UCSD-AML1 (cell line): ENCODE results near the gene PHOX2A.

ENCODE experiments used
- DNase-seq: peaks from one replicate; lab custom pipeline; 2025; ENCODE audit not compliant: unreplicated experiment; lab: John Stamatoyannopoulos, UW

The PHOX2A gene

DNA sequence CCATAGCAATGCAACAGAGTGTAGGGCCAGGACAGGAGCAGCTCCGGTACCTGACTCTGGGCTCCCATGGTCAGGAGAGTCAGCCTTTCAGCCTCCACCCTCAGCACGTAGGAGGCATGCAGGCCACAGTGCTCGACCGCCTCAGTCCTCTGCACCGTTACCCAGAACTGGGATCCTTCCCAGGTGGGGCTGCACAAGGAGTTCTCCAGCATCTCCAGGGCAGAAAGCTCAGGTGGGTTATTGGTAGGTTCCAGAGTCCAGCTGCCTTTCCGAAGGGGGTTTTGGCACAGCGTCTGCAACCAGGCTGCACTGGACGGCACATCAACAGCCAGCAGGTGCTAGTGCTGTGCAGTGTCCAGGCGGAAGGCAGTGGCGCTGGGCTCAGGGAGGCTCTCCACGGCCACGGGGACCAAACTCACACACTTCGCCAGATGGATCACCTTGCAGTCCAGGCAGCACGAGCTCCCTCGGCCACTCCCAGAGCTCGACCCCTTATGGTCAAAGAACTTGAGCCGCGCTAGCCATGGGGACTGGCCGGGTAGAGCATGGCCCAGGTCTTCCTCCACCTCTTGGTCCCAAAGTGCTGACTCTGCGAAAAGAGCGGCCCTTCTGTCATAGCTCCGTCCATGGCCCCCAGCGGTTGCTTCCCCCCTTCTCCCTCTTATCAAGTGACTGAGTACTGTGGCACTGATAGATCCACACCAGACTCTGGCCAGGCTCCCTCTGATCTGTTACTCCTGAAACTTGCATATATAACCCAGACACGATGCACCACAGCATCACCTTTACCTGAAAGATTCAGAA lies 6.9 kb upstream of the PHOX2A start:
- no peak for DNase-seq

DNA sequence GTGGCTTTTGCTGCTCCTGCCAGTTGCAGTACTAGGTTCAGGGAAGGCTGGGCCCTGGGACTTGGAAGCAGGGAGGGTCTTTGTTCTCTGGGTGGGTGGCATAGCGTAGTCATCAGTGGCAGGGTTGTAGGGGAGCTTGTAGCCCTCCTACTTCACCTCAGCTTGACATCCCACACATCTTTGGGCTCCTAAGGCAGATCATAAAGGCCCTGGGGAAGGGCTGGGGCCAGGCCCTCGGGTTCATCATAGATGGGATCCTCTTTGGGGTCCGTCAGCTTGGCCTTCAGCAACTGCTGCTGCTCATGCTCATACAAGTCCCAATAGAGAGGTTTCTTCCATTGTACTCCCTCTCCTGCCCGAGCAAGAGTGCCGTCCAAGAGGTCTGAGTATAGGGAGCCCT lies 6.0 kb upstream of the PHOX2A start:
- no peak for DNase-seq

GRCh38 chr11:72247584-72247983 lies 3.6 kb upstream of the PHOX2A start:
- no peak for DNase-seq

DNA sequence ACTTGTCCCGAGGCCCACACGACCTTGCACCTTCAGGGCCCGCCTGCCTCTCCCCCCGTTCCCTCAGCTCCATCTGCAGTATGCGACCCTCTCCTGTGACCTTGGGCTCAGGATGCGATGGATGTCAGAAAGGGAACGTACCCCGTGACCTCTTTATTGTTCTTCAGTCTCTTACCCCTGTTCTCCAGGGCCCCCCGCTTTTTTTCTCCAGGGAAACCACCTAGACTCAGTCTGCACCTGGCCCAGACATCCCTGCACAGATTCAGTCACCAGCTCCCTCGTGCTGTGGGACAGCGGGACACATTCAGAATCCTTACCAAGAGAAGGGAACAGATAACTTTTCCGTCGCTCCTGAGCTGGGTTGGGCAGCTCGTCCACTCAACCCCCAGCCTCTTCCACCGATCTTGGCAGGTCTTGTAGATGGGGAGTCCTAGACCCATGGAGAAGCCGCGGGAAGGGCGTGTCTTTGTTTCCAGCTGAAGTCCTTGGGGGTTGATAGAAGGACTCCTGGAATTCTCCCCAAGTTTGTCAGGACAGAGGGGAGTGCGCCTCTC lies 1.4 kb upstream of the PHOX2A start:
- DNase-seq, result no peak

GRCh38 chr11:72244361-72245262 lies 636 bp upstream of the PHOX2A start:
- DNase-seq, result no peak

GRCh38 chr11:72243173-72244059 lies 560 bp downstream of the PHOX2A start:
- no peak for DNase-seq

GRCh38 chr11:72242141-72242540 lies 1.8 kb downstream of the PHOX2A start:
- no peak for DNase-seq

DNA sequence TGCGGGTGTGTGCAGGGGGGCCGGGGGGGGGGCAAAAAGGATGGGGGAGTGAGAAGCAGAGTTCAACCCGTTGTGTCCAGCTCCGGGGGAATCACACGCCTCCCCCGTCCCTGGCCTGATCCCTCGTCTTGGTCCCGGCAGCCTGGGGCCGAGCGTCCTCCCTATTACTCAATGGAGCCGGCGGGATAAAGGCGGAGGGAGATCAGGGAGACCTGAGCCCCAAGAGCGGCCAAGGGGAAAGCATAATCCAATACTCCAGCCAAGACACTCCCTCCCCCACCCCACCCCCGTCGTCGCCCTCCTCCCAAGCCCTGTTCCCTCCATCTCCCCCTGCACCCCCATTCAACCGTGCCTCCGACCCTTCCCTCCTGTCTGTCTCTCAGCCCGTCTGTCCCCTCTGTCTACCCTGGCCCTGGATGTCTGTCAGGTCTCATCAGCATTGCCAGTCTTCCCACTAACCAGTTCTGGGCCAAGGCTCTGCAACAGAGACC lies 2.6 kb downstream of the PHOX2A start:
- no peak for DNase-seq

DNA sequence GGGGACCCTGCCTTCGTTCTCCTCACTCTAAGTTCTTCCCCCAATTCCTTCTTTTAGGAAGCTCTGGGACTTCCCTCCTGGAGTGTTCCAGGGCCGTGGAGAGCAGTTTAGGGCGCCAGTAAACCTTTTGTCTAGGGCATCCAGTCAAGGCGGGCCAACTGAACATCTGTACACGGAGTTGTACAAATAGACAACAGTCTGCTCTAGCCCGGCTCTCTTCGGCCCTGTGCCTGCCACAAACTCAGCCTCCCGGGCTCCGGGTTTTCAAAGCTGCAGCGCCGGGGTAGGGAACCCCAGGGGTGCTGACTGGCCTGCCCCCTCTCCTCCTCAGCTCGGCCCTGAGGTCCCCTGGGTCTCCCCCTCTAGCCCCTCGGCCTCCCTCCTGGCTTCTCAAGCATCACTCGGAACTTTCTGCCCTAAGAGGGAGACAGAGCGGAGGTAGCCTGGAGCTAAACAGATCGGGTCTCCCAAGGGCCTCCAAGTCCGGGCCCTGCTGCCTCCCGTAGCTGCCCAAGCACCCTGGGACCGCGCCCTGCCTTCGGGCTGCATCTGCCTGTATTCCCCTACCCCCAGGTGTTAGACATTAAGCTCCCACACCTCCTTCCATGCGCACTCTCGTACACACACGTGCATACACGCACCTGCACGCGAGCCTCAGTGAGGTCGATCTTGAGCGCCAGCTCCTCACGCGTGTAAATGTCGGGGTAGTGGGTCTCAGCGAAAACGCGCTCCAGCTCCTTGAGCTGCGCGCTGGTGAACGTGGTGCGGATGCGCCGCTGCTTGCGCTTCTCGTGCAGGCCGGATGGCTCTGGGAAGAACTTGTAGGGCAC lies 3.3 kb downstream of the PHOX2A start:
- no peak for DNase-seq

DNA sequence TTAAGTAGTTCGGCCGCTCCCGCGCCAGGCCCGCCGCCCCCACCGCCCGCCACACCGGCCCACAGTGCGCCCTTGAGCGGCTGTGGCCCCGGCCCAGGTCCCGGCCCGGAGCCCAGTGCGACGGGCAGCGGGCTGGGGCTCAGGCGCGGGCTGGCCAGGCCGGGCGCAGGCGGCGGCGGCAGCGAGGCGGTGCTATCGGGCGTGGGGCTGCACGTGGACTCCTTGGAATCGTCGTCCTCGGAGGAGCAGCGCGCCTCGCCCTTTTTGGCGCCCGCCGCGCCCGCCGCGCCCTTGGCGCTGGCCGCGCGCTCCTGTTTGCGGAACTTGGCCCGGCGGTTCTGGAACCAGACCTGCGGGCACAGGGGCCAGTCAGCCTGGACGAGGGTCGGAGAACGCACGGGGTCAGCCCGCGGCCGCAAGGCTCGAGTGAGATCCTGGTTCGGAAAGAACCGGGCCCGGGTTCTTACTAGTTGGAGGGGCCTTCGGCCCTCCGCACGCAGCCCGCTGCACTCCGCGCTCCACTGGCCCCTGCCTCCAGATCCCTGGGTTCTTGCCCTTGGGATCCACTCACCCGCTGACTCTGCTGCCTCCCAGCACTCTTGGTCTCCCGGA lies 4.0 kb downstream of the PHOX2A start:
- no peak for DNase-seq

DNA sequence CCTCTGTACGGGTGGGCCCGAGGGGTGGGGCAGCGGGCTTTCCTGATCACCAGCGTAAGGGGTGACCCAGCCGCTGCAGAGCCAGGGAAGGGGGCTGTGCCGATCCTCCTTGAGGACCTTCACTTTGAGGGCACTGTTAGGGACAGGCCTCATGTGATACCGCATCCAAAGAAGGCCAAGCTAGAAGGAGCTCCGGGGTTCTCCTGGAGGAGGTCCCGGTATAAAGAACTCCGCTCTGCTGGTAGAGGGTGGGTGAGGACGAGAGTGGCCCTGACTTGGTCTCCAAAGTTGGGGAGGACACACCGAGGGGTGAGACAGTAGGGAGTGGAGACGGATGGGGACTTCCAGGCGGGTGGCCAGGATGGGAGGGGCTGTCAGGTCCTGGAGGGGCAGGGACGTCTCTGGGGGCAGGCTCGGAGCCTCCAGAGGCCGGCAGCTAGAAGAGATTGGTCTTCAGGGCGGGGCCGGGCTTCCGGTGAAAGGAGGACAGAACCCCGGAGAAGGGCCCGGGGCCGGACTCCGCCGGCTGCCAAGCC lies 4.6 kb downstream of the PHOX2A start:
- DNase-seq, result no peak

- DNase-seq, result no peak
These were observed 5.3 kb downstream of the PHOX2A start for GRCh38 chr11:72238492-72239312.

DNA sequence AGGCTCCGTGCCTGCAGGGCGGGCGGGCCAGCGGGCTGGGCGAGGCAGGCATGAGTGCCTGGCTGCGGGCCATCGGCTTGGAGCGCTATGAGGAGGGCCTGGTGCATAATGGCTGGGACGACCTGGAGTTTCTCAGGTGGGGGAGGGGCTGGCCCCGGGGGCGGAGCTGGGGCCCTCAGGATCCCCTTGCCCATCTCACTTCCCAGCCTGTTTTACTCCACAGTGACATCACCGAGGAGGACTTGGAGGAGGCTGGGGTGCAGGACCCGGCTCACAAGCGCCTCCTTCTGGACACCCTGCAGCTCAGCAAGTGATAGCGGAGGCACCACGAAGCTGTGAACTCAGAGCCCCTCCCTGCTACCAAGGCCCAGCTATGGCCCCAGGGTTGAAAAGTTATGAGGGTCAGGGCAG lies 5.9 kb downstream of the PHOX2A start:
- peak; percentile 66 for DNase-seq

DNA sequence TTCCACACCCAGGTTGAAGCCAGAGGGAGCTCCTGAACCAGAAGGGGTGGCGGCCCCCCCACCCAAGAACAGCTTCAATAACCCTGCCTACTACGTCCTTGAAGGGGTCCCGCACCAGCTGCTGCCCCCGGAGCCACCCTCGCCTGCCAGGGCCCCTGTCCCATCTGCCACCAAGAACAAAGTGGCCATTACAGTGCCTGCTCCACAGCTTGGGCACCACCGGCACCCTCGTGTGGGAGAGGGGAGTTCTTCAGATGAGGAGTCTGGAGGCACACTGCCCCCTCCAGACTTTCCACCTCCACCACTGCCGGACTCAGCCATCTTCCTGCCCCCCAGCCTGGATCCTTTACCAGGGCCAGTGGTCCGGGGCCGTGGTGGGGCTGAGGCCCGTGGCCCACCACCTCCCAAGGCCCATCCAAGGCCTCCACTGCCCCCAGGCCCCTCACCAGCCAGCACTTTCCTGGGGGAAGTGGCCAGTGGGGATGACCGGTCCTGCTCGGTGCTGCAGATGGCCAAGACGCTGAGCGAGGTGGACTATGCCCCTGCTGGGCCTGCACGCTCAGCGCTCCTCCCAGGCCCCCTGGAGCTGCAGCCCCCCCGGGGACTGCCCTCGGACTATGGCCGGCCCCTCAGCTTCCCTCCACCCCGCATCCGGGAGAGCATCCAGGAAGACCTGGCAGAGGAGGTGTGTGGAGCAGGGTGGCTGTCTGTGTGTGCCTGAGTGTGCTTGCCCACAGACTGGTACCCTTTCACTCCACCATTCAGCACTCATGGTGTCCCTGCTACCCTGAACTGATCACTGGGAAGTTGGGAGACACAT lies 6.7 kb downstream of the PHOX2A start:
- no peak for DNase-seq

DNA sequence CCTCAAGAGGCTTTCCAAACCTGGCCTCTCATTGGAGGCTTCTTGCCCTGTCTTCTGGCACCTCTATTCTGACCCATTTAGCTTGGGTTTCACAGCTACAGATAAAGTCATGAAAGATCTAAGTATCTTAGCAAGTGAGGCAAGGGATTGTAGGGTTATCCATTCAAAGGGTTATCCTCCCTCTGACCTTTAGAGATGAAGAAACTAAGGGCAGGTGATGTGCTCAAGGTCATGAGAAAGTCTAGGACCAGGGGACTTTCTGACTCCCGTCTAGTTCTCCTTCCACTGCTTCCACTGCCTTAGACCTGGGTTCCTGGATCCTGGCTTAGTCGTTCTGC lies 7.2 kb downstream of the PHOX2A start:
- no peak for DNase-seq

DNA sequence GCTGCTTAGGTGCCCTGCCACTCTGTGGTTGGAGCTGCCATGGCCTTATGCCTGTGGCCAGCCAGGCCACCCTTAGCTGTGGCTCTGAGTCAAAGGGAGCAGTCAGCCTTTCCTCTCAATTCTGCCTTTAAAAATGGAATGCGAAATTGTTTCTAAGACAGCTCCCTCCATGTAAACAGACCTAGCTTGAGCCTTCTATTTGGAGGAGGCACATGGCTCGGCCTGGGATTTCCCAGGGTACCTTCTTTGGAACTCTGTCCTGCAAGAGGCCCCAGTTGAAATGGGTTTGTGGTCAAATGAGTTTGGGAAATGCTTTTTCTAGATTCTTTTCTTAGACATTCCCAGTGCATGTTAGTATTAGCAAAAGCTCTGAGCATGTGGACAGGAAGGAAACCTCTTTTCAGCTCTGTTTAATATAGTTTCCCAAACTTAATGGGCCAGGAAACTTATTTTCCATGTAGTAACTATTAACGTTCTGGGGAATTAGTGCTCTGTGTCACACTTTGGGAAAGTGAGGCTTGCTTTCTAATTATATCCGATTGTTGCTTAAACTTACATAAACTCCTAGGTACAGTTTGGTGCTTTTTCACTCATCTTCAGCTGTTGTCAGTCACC lies 7.8 kb downstream of the PHOX2A start:
- DNase-seq, result no peak
